ENCODE measurements around the gene CRISP3. TPM values are rescaled to one million over a fixed set of nuclear protein-coding genes. Genes with fewer than 3 reads are reported as not detected.
"Not testable (repeated sequence)": the region's sequence is repeated elsewhere in the genome, so short reads cannot be mapped to it uniquely, and the experiment has no call there.

CRISP3 gene
- total RNA-seq, 1 donor: not detected

GRCh38 chr6:49733680-49734079, 10.5 kb downstream of the CRISP3 start:
- no peak for TF ChIP-seq CTCF (IDR thresholded peaks at IDR 0.05; ENCODE audit: insufficient read depth, low read length)
- H3K4me3 ChIP-seq (ENCODE audit: low read depth, low read length): no peak overlapping the region
- DNase-seq (ENCODE audit: low read depth): no peak

- no peak for DNase-seq (ENCODE audit: low read depth)
- H3K4me3 ChIP-seq (ENCODE audit: low read depth, low read length): no peak overlapping the region
- TF ChIP-seq CTCF (IDR thresholded peaks at IDR 0.05; ENCODE audit: insufficient read depth, low read length): no peak
Observed at GRCh38 chr6:49732781-49733180, 11.4 kb downstream of the CRISP3 start.

GRCh38 chr6:49730251-49730650, 13.9 kb downstream of the CRISP3 start:
- TF ChIP-seq CTCF (IDR thresholded peaks at IDR 0.05; ENCODE audit: insufficient read depth, low read length): no peak
- H3K4me3 ChIP-seq (ENCODE audit: low read depth, low read length): no peak overlapping the region
- DNase-seq (ENCODE audit: low read depth): no peak

- H3K4me3 ChIP-seq (ENCODE audit: low read depth, low read length); DNase-seq (ENCODE audit: low read depth): not testable (repeated sequence)
Observed at GRCh38 chr6:49723917-49724316, 20.3 kb downstream of the CRISP3 start.

GRCh38 chr6:49721297-49721696, 22.9 kb downstream of the CRISP3 start:
- no peak for DNase-seq (ENCODE audit: low read depth)
- TF ChIP-seq CTCF (IDR thresholded peaks at IDR 0.05; ENCODE audit: insufficient read depth, low read length): no peak

GRCh38 chr6:49720372-49720771, 23.8 kb downstream of the CRISP3 start:
- no peak for TF ChIP-seq CTCF (IDR thresholded peaks at IDR 0.05; ENCODE audit: insufficient read depth, low read length)
- DNase-seq (ENCODE audit: low read depth): no peak
- no peak overlapping the region for H3K4me3 ChIP-seq (ENCODE audit: low read depth, low read length)

More at GRCh38 chr6:49721297-49721696, 22.9 kb downstream of the CRISP3 start:
- H3K4me3 ChIP-seq (ENCODE audit: low read depth, low read length): no peak overlapping the region

GRCh38 chr6:49713346-49713745, 30.8 kb downstream of the CRISP3 start, which contains the start of gene CRISP2:
TSS of gene CRISP2 (minus strand) at chr6:49713543. CDS start at chr6:49709196, 4,347 bp downstream.
- DNase-seq (ENCODE audit: low read depth): no peak
- H3K4me3 ChIP-seq (ENCODE audit: low read depth, low read length): no peak within 1 kb of the TSS
- no peak for TF ChIP-seq CTCF (IDR thresholded peaks at IDR 0.05; ENCODE audit: insufficient read depth, low read length)
